Sciatic nerve (tissue), 2 donors: ENCODE results near the gene PRR5L. TPM values are rescaled to one million over a fixed set of nuclear protein-coding genes. Genes with fewer than 3 reads are reported as not detected.

ENCODE experiments used
- ATAC-seq: fragments of 200-7000 bp; cut with Tn5 transposase; one replicate; pipeline ENCODE4 v1.9.1; 2020; ENCODE audit warnings: mild to moderate bottlenecking, moderate library complexity
- DNase-seq: peaks from one replicate; pipeline ENCODE4 v3.0.0-alpha.2; 2020; ENCODE audit warnings: low spot score
- intact Hi-C: fragments of 100-400 bp; cut with DNase I; formaldehyde crosslinking; loops from one replicate; pipeline ENCODE4 v1.14.2; 2022
- total RNA-seq: library from RNA; stranded (reverse); fragmentation: NEBNext Ultra II Directional; extraction: Animal tissue kit (Norgen Biotek cat#: 25700); gene quantifications from one replicate; pipeline ENCODE4 v1.2.1, GENCODE V29; 2021
- donor health status: DM: no; HTN: no; CAD: no.
- donor health status: DM: no; HTN: no; CAD: no.

PRR5L gene
- total RNA-seq, 1 donor from 2014 or later, result 28.6 TPM

GRCh38 chr11:36386411-36386810 lies 90.3 kb downstream of the PRR5L start:
- intact Hi-C loops, result no loop called here
- ATAC-seq, result no peak
- DNase-seq, result no peak

- no peak for DNase-seq
- intact Hi-C loops, result no loop called here
- ATAC-seq, result peak; percentile 41
Measured at GRCh38 chr11:36388071-36388470, 92.0 kb downstream of the PRR5L start.

GRCh38 chr11:36388951-36389350 lies 92.9 kb downstream of the PRR5L start:
- no peak for DNase-seq
- ATAC-seq, result no peak
- intact Hi-C loops, result no loop called here

- intact Hi-C loops, result no loop called here
- ATAC-seq, result no peak
- DNase-seq, result no peak
Measured at GRCh38 chr11:36389811-36390210, 93.7 kb downstream of the PRR5L start.

GRCh38 chr11:36390963-36391471 lies 94.9 kb downstream of the PRR5L start:
- ATAC-seq (peak; percentile 69), DNase-seq (no peak)
- intact Hi-C loops, result no loop called here

GRCh38 chr11:36392196-36392595 lies 96.1 kb downstream of the PRR5L start:
- intact Hi-C loops, result no loop called here
- ATAC-seq (no peak), DNase-seq (no peak)

GRCh38 chr11:36394056-36394455 lies 98.0 kb downstream of the PRR5L start:
- intact Hi-C loops, result no loop called here

GRCh38 chr11:36394926-36395325 lies 98.8 kb downstream of the PRR5L start:
- DNase-seq, result no peak
- intact Hi-C loops, result no loop called here
- ATAC-seq, result no peak

More at GRCh38 chr11:36394056-36394455, 98.0 kb downstream of the PRR5L start:
- ATAC-seq (no peak), DNase-seq (no peak)

- DNase-seq (no peak), ATAC-seq (no peak)
- intact Hi-C loops, result no loop called here
Measured at GRCh38 chr11:36395978-36396736, 100.1 kb downstream of the PRR5L start.

GRCh38 chr11:36398231-36398953 lies 102.3 kb downstream of the PRR5L start:
- DNase-seq, result no peak
- intact Hi-C loops, result no loop called here
- no peak for ATAC-seq

GRCh38 chr11:36399236-36399635 lies 103.1 kb downstream of the PRR5L start:
- no peak for ATAC-seq
- intact Hi-C loops, result no loop called here

GRCh38 chr11:36399745-36400144 lies 103.7 kb downstream of the PRR5L start:
- DNase-seq (no peak), ATAC-seq (no peak)
- intact Hi-C loops, result no loop called here

More at GRCh38 chr11:36399236-36399635, 103.1 kb downstream of the PRR5L start:
- DNase-seq, result no peak

- intact Hi-C loops, result no loop called here
- ATAC-seq (no peak), DNase-seq (no peak)
Measured at GRCh38 chr11:36400766-36401455, 104.8 kb downstream of the PRR5L start.

GRCh38 chr11:36402568-36403170 lies 106.6 kb downstream of the PRR5L start:
- DNase-seq, result no peak
- no peak for ATAC-seq
- intact Hi-C loops, result no loop called here

- ATAC-seq (no peak), DNase-seq (no peak)
- intact Hi-C loops, result no loop called here
Measured at GRCh38 chr11:36403661-36404060, 107.6 kb downstream of the PRR5L start.

GRCh38 chr11:36404831-36405230 lies 108.7 kb downstream of the PRR5L start:
- DNase-seq, result no peak
- no peak for ATAC-seq
- intact Hi-C loops, result no loop called here

GRCh38 chr11:36405585-36406367 lies 109.7 kb downstream of the PRR5L start:
- ATAC-seq (no peak), DNase-seq (no peak)
- intact Hi-C loops, result no loop called here

- ATAC-seq (no peak), DNase-seq (no peak)
- intact Hi-C loops, result no loop called here
Measured at GRCh38 chr11:36407356-36407755, 111.3 kb downstream of the PRR5L start.
